ENCODE results near the gene VWA7. TPM values are rescaled to one million over a fixed set of nuclear protein-coding genes. Genes with fewer than 3 reads are reported as not detected.

Gene VWA7
- total RNA-seq, 1 donor from 2014 or later, result 5.9 TPM

Other genes starting within 250 kb of the VWA7 start
- gene MCCD1, start 248.4 kb downstream of the VWA7 start, total RNA-seq, result not detected in 2 replicates
- 579 and 583 TPM in 2 replicates for gene DDX39B, start 235.3 kb downstream of the VWA7 start, total RNA-seq
- gene ATP6V1G2, start 230.7 kb downstream of the VWA7 start, total RNA-seq, result 0.69 and 0.82 TPM in 2 replicates
- 15.7 and 17.6 TPM in 2 replicates for gene NFKBIL1, start 229.7 kb downstream of the VWA7 start, total RNA-seq
- 293 and 308 TPM in 2 replicates for gene LTA, start 205.0 kb downstream of the VWA7 start, total RNA-seq
- 94.4 and 96.8 TPM in 2 replicates for gene TNF, start 201.8 kb downstream of the VWA7 start, total RNA-seq
- gene LTB, start 194.9 kb downstream of the VWA7 start, total RNA-seq, result 16.3 and 16.6 TPM in 2 replicates
- gene LST1, start 191.1 kb downstream of the VWA7 start, total RNA-seq, result 10.2 and 14.6 TPM in 2 replicates
- gene NCR3, start 184.3 kb downstream of the VWA7 start, total RNA-seq, result 8.0 and 9.3 TPM in 2 replicates
- 71.8 and 78.2 TPM in 2 replicates for gene AIF1, start 162.1 kb downstream of the VWA7 start, total RNA-seq
- gene PRRC2A, start 156.6 kb downstream of the VWA7 start, total RNA-seq, result 298 and 304 TPM in 2 replicates
- gene BAG6, start 124.7 kb downstream of the VWA7 start, total RNA-seq, result 330 and 335 TPM in 2 replicates
- 2.3 and 2.4 TPM in 2 replicates for gene APOM, start 121.4 kb downstream of the VWA7 start, total RNA-seq
- 18.1 and 19.3 TPM in 2 replicates for gene C6orf47, start 116.5 kb downstream of the VWA7 start, total RNA-seq
- gene GPANK1, start 112.3 kb downstream of the VWA7 start, total RNA-seq, result 31.5 and 34.7 TPM in 2 replicates
- gene CSNK2B, start 111.2 kb downstream of the VWA7 start, total RNA-seq, result 266 and 279 TPM in 2 replicates
- gene LY6G5B, start 107.4 kb downstream of the VWA7 start, total RNA-seq, result 31.0 and 32.1 TPM in 2 replicates
- gene LY6G5C, start 96.3 kb downstream of the VWA7 start, total RNA-seq, result 4.6 and 4.8 TPM in 2 replicates
- gene ABHD16A, start 74.0 kb downstream of the VWA7 start, total RNA-seq, result 51.4 and 52.7 TPM in 2 replicates
- gene LY6G6F, start 70.5 kb downstream of the VWA7 start, total RNA-seq, result not detected in 2 replicates
- not detected in 2 replicates for gene LY6G6D, start 62.0 kb downstream of the VWA7 start, total RNA-seq
- gene LY6G6C, start 55.6 kb downstream of the VWA7 start, total RNA-seq, result not detected in 2 replicates
- not detected in 2 replicates for gene MPIG6B, start 54.0 kb downstream of the VWA7 start, total RNA-seq
- 5.8 and 7.7 TPM in 2 replicates for gene DDAH2, start 48.0 kb downstream of the VWA7 start, total RNA-seq
- gene CLIC1, start 40.8 kb downstream of the VWA7 start, total RNA-seq, result 412 and 423 TPM in 2 replicates
- gene MSH5, start 37.3 kb downstream of the VWA7 start, total RNA-seq, result 82.8 and 93.3 TPM in 2 replicates
- 16.4 and 18.9 TPM in 2 replicates for gene SAPCD1, start 14.7 kb downstream of the VWA7 start, total RNA-seq
- gene VARS1, start 18.4 kb upstream of the VWA7 start, total RNA-seq, result 166 and 176 TPM in 2 replicates
- gene LSM2, start 29.6 kb upstream of the VWA7 start, total RNA-seq, result 130 TPM in 2 replicates
- 2.1 and 2.4 TPM in 2 replicates for gene HSPA1L, start 38.0 kb upstream of the VWA7 start, total RNA-seq
- gene HSPA1A, start 38.2 kb upstream of the VWA7 start, total RNA-seq, result 112 and 118 TPM in 2 replicates
- 116 and 120 TPM in 2 replicates for gene HSPA1B, start 50.4 kb upstream of the VWA7 start, total RNA-seq
- 21.3 and 21.6 TPM in 2 replicates for gene NEU1, start 85.5 kb upstream of the VWA7 start, total RNA-seq
- 0.18 TPM in 1 of 2 replicates, not detected in the other for gene SLC44A4, start 101.7 kb upstream of the VWA7 start, total RNA-seq
- 76.3 and 76.5 TPM in 2 replicates for gene EHMT2, start 120.4 kb upstream of the VWA7 start, total RNA-seq
- 4.8 and 4.9 TPM in 2 replicates for gene ZBTB12, start 124.8 kb upstream of the VWA7 start, total RNA-seq
- 1.1 and 1.4 TPM in 2 replicates for gene C2, start 150.4 kb upstream of the VWA7 start, total RNA-seq
- gene CFB, start 168.8 kb upstream of the VWA7 start, total RNA-seq, result 0.16 TPM in 1 of 2 replicates, not detected in the other
- 81.2 and 82.0 TPM in 2 replicates for gene NELFE, start 181.6 kb upstream of the VWA7 start, total RNA-seq
- 93.7 and 99.5 TPM in 2 replicates for gene SKIC2, start 181.8 kb upstream of the VWA7 start, total RNA-seq
- gene DXO, start 194.8 kb upstream of the VWA7 start, total RNA-seq, result 15.7 and 16.6 TPM in 2 replicates
- 2.6 and 3.1 TPM in 2 replicates for gene C4A, start 204.7 kb upstream of the VWA7 start, total RNA-seq
- gene C4B, start 237.5 kb upstream of the VWA7 start, total RNA-seq, result 2.9 and 4.2 TPM in 2 replicates